GM12864 (cell line): ENCODE results near the gene TSPAN10.
"Not testable (repeated sequence)": the region's sequence is repeated elsewhere in the genome, so short reads cannot be mapped to it uniquely, and the experiment has no call there.

Source experiments
- DNase-seq: peaks from one replicate; pipeline ENCODE4 v3.0.0-alpha.2; 2011; ENCODE audit warnings: low read depth
- H3K4me3 ChIP-seq: 2 replicates; pipeline ENCODE4 v1.5.1; 2011; ENCODE audit warnings: mild to moderate bottlenecking, low read depth, low read length, control low read depth
- CTCF ChIP-seq: IDR thresholded peaks from 2 replicates; pipeline ENCODE4 v1.5.1; 2011; ENCODE audit warnings: low read depth, mild to moderate bottlenecking, moderate library complexity, low read length, control low read depth, inconsistent platforms; ENCODE audit errors: missing control alignments

TSPAN10 gene

GRCh38 chr17:81667754-81668153 lies 30.8 kb downstream of the TSPAN10 start:
- TF ChIP-seq CTCF = no peak
- no peak for DNase-seq
- peak overlapping the region; percentile 34 for H3K4me3 ChIP-seq

GRCh38 chr17:81672504-81672903 lies 35.5 kb downstream of the TSPAN10 start:
- no peak for DNase-seq
- no peak overlapping the region for H3K4me3 ChIP-seq
- TF ChIP-seq CTCF = no peak

- DNase-seq = no peak
- TF ChIP-seq CTCF = no peak
- H3K4me3 ChIP-seq = no peak overlapping the region
Observed at GRCh38 chr17:81672954-81673353, 36.0 kb downstream of the TSPAN10 start.

DNA sequence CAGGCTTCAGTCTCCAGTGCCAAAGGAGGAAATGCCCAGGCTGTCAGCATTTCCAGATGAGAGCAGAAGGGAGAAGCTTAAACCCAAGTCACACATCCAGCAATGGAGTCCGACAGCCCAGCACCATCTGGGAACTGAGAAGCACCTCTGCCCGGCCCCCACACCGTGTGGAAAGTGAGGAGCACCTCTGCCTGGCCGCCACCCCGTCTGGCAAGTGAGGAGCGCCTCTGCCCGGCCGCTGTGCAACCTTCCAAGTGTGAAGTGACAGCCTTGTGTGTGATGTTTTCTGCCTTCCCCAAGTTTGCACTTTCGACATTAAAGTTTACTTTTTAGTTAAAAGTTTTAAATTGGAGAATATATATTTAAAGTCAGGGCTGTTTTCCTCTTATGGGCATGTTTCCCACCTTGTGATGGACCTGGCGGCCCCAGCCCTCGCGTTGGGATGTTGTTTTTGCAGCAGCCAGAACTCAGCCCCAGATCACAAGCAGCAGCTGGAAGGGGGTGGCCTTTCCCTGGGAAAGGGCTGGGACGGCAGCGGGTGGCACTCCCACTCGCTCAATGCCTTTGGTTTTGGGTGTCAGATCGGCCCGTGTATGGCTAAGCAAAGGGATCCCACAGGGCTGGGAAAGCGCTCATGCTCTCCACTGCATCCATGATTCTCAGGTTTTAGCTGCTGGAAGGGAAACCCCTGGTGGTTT lies 36.7 kb downstream of the TSPAN10 start:
- DNase-seq = no peak
- TF ChIP-seq CTCF = no peak
- H3K4me3 ChIP-seq = no peak overlapping the region

GRCh38 chr17:81675515-81676221 lies 38.7 kb downstream of the TSPAN10 start:
- DNase-seq, H3K4me3 ChIP-seq: not testable (repeated sequence)
- peak; percentile 64 for TF ChIP-seq CTCF

DNA sequence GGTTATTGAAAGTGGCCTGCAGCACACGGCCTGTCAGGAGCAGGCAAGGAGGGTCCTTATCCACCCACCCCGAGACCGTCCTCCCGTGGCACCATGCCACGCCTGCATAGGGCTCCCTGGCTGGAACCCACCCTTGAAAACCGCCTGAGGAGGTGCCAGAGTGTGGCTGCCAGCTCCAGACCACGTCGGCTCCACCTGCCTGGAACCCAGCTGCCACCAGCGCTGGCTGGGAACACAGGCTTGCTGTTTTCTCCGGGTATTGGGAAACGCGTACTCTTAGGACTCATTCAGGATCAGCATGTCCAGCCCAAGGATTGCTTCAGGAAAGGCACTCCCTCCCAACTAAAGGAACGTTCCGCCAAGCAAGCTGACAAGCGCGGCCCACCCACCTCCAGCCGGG lies 39.9 kb downstream of the TSPAN10 start:
- no peak for DNase-seq
- H3K4me3 ChIP-seq = no peak overlapping the region
- no peak for TF ChIP-seq CTCF
